AG04449 (cell line): Measurements from ENCODE around the gene PRR12.

Experiments used
- CTCF ChIA-PET: fragments of 350-600 bp; formaldehyde crosslinking; extraction: SDS; loops from one replicate; lab custom pipeline; 2021; ENCODE audit warnings: antibody characterized with exemption; lab: Yijun Ruan, JAX
- POLR2A ChIA-PET: fragments of 400-600, 350-600 bp; formaldehyde crosslinking; extraction: SDS; loops from one replicate; lab custom pipeline; 2020; ENCODE audit warnings: antibody characterized with exemption, inconsistent platforms; lab: Yijun Ruan, JAX
- DNase-seq: peaks from one replicate; pipeline ENCODE4 v3.0.0-alpha.2; 2010; ENCODE audit warnings: low read depth, low spot score
- H3K4me3 ChIP-seq: 2 replicates; pipeline ENCODE4 v1.5.1; 2011; ENCODE audit warnings: low read depth, mild to moderate bottlenecking, control low read depth, low read length
- TF ChIP-seq, protein P1 (sequence below): IDR thresholded peaks from one replicate; pipeline ENCODE4 v1.5.1; 2011; ENCODE audit warnings: mild to moderate bottlenecking, moderate library complexity, low read length, control low read depth, inconsistent platforms; ENCODE audit not compliant: insufficient read depth; ENCODE audit errors: missing control alignments

PRR12 gene

DNA sequence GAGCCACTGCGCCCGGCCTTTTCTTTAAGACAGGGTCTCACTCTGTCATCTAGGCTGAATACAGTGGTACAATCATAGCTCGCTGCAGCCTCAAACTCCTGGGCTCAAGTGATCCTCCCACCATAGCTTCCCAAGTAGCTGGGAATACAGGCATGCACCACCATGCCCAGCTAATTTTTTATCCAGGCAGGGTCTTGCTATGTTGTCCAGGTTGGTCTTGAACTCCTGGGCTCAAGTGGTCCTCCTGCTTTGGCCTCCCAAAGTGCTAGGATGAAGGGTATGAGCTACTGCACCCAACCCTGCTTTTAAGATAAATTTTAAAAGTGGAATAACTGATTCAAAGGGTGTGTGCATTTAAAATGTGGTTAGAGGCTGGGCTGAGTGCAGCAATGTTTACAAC is 24.7 kb upstream of the PRR12 start:
- TF ChIP-seq, protein P1, sequence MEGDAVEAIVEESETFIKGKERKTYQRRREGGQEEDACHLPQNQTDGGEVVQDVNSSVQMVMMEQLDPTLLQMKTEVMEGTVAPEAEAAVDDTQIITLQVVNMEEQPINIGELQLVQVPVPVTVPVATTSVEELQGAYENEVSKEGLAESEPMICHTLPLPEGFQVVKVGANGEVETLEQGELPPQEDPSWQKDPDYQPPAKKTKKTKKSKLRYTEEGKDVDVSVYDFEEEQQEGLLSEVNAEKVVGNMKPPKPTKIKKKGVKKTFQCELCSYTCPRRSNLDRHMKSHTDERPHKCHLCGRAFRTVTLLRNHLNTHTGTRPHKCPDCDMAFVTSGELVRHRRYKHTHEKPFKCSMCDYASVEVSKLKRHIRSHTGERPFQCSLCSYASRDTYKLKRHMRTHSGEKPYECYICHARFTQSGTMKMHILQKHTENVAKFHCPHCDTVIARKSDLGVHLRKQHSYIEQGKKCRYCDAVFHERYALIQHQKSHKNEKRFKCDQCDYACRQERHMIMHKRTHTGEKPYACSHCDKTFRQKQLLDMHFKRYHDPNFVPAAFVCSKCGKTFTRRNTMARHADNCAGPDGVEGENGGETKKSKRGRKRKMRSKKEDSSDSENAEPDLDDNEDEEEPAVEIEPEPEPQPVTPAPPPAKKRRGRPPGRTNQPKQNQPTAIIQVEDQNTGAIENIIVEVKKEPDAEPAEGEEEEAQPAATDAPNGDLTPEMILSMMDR = no peak
- CTCF ChIA-PET = interaction anchor here (0.8 to 3.4 kb wide), 7 partner anchors 14 to 115 kb away, joined by 3 to 12 read pairs (median 4); partner anchors contain the start of genes FLT3LG, NOSIP and PRRG2
- POLR2A ChIA-PET = no interaction called here
- no peak for DNase-seq
- H3K4me3 ChIP-seq = no peak overlapping the region

GRCh38 chr19:49567861-49568441 is 23.0 kb upstream of the PRR12 start:
- DNase-seq = no peak
- no peak overlapping the region for H3K4me3 ChIP-seq
- CTCF ChIA-PET = interaction anchor here (1.0 to 7.0 kb wide), 6 partner anchors 11 to 113 kb away, joined by 3 to 200 read pairs (median 13); no protein-coding TSS in a partner anchor
- POLR2A ChIA-PET = no interaction called here
- TF ChIP-seq, protein P1 = no peak

GRCh38 chr19:49570138-49570856 is 20.7 kb upstream of the PRR12 start:
- ChIA-PET POLR2A (interaction anchor here (1.5 kb wide), 1 partner anchor 10 kb away, joined by 7 read pairs; the partner anchor contains the start of genes NOSIP and PRRG2), CTCF (interaction anchor here (0.6 to 7.0 kb wide), 48 partner anchors 10 to 442 kb away, joined by 3 to 200 read pairs (median 5); partner anchors contain the start of genes ALDH16A1, BCL2L12, FLT3LG and IRF3)
- no peak overlapping the region for H3K4me3 ChIP-seq
- TF ChIP-seq, protein P1 = peak; percentile 79
- no peak for DNase-seq

DNA sequence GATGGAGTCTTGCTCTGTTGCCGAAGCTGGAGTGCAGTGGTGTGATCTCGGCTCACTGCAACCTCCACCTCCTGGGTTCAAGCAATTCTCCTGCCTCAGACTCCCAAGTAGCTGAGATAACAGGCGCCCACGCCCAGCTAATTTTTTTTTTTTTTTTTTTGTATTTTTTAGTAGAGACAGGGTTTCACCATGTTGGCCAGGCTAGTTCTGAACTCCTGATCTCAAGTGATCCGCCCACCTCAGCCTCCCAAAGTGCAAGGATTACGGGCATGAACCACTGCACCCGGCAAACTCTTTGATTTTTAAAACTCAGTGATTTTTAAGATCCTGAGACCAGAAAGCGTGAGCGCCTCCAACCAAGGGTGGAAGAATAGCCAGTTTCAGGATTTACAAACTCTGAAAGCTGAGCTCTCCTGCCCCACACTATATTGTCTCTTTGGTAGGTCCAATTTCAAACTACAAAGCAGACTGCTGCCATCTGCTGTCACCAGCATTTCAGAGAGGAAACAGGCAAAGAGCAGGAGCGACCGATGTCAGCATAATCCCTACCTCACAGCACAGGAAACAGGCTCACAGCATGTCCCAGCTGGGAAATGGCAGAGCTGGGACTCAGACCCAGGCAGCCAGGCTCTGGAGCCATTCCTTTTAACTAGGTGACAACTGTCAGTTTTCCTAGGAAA is 19.8 kb upstream of the PRR12 start:
- ChIA-PET POLR2A (interaction anchor here (0.7 to 1.5 kb wide), 2 partner anchors 9 to 44 kb away, joined by 3 to 7 read pairs; partner anchors contain the start of genes NOSIP, PRRG2 and RCN3), CTCF (interaction anchor here (1.1 to 7.0 kb wide), 33 partner anchors 9 to 443 kb away, joined by 3 to 200 read pairs (median 7); partner anchors contain the start of genes ALDH16A1, BCL2L12, FLT3LG and IRF3)
- no peak overlapping the region for H3K4me3 ChIP-seq
- TF ChIP-seq, protein P1 = no peak
- no peak for DNase-seq

GRCh38 chr19:49573009-49573408 is 18.0 kb upstream of the PRR12 start:
- POLR2A ChIA-PET = interaction anchor here (1.5 kb wide), 1 partner anchor 17 kb away, joined by 8 read pairs; no protein-coding TSS in a partner anchor
- no peak overlapping the region for H3K4me3 ChIP-seq
- no peak for DNase-seq
- TF ChIP-seq, protein P1 = no peak
- CTCF ChIA-PET = interaction anchor here (4.4 to 7.0 kb wide), 5 partner anchors 7 to 101 kb away, joined by 37 to 200 read pairs (median 124); partner anchors contain the start of genes NOSIP and PRRG2
